Motor neuron (in vitro differentiated cells): Measurements from ENCODE around the gene TRIO. TPM values are rescaled to one million over a fixed set of nuclear protein-coding genes. Genes with fewer than 3 reads are reported as not detected.

Experiments used
- ATAC-seq, 8 experiments: fragments of 200-7000 bp; cut with Tn5 transposase; replicated peaks in 6 of 8; 2 replicates each; pipeline ENCODE4 v1.8.0; 2021; ENCODE audit warnings: mild to moderate bottlenecking in 8 of 8, moderate library complexity in 8 of 8
- H3K27ac ChIP-seq, 2 donors: fragments of 250-450 bp; sonication (Bioruptor Pico); 2 replicates each; pipeline ENCODE4 v1.9.0; 2021; ENCODE audit warnings: antibody characterized with exemption in 2 of 2, mild to moderate bottlenecking in 2 of 2, moderate library complexity in 1 of 2
- H3K4me1 ChIP-seq, 2 donors: fragments of 250-450 bp; sonication (Bioruptor Pico); replicated peaks in 1 of 2; 2 replicates each; pipeline ENCODE4 v1.6.1; 2021; ENCODE audit warnings: antibody characterized with exemption in 2 of 2, mild to moderate bottlenecking in 2 of 2, moderate library complexity in 1 of 2
- H3K4me3 ChIP-seq, 5 donors: fragments of 250-450 bp; sonication (Bioruptor Pico); 2 replicates each; pipeline ENCODE4 v1.9.0; 2021; ENCODE audit warnings: antibody characterized with exemption in 5 of 5, mild to moderate bottlenecking in 5 of 5, moderate library complexity in 4 of 5
- WGBS, 10 experiments: fragments of 450-650 bp; shearing (Covaris generic); methylation state at CpG; one replicate each; pipeline ENCODE4 v1.0.0; 2022; 5-methylcytosine and 5-hydroxymethylcytosine counted together
- in situ Hi-C, 9 experiments: fragments of 400-800 bp; cut with MboI; loops; one replicate each; pipeline ENCODE4 v1.15.0; 2021; ENCODE audit warnings: low sequenced_read_pairs in 9 of 9, low pct_unique_long_range_greater_than_20kb in 2 of 9; ENCODE audit not compliant: unreplicated experiment in 9 of 9
- total RNA-seq, 8 experiments: library from RNA; unstranded; fragments of 300-600 nt; gene quantifications; 2 replicates each; pipeline versions ENCODE4 v1.2.3 to v1.2.4, GENCODE V29; 2022

The TRIO gene
- total RNA-seq, 8 experiments from 2014 or later, result 39.7 to 162 (median 92.9) TPM

DNA sequence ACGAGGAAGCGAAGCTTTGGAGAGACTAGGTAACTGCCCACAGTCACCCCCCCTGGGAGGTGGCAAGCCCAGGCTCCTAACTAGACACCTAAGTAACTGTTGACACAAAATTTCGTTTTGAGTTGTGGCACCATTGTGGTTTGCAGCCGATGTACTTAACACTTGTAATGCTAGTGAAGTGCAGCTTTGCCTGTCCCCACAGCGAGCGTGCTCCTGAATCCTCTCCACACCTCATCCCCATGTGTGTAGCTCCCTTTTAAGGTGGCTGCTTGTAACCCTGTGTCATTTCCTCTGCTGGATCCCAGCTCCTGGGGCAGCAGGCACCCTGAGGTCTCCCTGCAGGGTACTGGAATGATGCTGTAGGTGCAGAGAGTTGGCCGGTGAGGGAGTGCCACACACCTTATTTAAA, 114.9 kb downstream of the TRIO start:
- ATAC-seq, result no peak
- Histone ChIP-seq H3K27ac (no peak overlapping the region), H3K4me1 (peaks cover 26 to 37% of the 10 kb centered on the region in 2 donors), H3K4me3 (no peak overlapping the region)
- 68 to 100% (median 92%) methylated on average over 1 to 6 of the region's 7 CpGs; no CpG with 5 or more reads in 2 of the 10 experiments for WGBS, 10 experiments
- in situ Hi-C loops, result loop anchor here in 5 of 9 experiments (25.0 kb wide), 5 partner anchors 96 to 271 kb away; partner anchors contain the start of gene TRIO (in 1 of the 5)

DNA sequence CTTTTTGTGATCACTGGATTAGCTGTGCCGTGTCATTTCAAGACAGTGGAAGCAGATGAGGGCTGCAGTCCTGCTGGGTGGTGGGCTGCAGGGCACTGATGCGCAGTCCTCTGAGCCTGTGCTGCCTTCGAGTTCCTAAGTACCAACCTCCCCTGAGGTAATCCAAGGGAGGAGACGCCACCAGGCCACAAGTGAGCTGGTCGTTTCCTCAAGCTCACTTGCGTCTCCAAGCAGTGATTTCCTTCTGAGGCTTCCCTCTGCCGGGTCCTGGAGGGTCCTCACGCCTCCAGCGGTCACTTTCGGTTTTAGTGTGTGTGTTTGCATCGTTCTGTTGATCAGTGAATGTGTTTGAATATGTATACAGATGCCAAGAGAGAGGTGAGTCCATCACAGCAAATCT, 115.7 kb downstream of the TRIO start:
- in situ Hi-C loops, result loop anchor here in 5 of 9 experiments (25.0 kb wide), 5 partner anchors 97 to 272 kb away; partner anchors contain the start of gene TRIO (in 1 of the 5)
- peaks cover 29 to 44% of the 10 kb centered on the region in 2 donors for H3K4me1 ChIP-seq
- no peak overlapping the region for H3K27ac ChIP-seq
- 9 to 93% (median 22%) methylated on average over 3 to 8 of the region's 11 CpGs; no CpG with 5 or more reads in 2 of the 10 experiments for WGBS, 10 experiments
- no peak overlapping the region for H3K4me3 ChIP-seq
- ATAC-seq, result peak in 5 of 8 experiments; percentile 76 to 83 (median 81)

DNA sequence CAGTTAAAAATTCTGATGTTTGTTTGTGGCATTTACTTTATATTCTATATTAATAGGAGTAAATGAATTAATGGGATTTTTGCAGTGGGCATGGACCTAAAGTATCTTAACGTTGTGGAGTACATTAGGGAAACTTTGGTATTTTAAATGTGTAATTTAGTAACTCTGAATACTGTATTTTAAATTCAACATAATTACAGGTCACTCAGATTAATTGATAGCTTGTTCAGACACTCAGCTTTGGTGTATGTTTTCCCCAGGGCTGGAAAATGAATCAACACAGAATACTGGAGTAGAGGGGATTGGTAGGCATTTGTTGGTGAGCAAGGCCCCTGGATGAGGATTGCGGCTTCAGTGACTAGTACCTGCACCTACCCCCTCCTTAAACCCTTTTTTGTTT, 117.5 kb downstream of the TRIO start:
- WGBS, 10 experiments, result 0 to 86% (median 54%) methylated on average over 1 to 2 of the region's 2 CpGs; no CpG with 5 or more reads in 2 of the 10 experiments
- in situ Hi-C loops, result loop anchor here in 5 of 9 experiments (25.0 kb wide), 5 partner anchors 98 to 273 kb away; partner anchors contain the start of gene TRIO (in 1 of the 5)
- Histone ChIP-seq H3K27ac (no peak overlapping the region), H3K4me3 (no peak overlapping the region), H3K4me1 (peaks cover 32 to 56% of the 10 kb centered on the region in 2 donors)
- ATAC-seq, result no peak

DNA sequence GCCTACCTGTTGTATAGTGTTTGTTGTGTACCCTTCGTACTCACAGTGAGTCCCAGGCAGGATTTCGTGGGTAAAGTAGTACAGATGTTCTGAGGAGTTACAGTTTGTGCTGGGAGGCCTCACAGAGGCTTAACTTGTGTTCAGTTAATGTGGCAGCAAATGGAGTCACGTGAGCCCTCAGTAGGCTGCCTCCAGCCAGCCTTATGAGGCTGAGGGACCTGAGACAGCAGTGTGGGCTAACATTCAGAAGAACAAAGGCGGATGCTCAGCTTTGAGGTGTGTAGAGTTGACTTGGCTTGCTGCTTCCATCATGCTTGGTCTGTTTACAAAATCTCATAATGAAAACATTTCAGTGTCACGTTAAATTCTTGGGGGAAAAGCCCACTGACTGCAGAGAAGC, 118.1 kb downstream of the TRIO start:
- Histone ChIP-seq H3K4me1 (peaks cover 38 to 62% of the 10 kb centered on the region in 2 donors), H3K4me3 (no peak overlapping the region), H3K27ac (no peak overlapping the region)
- no peak for ATAC-seq
- WGBS, 10 experiments, result 50 to 100% (median 91%) methylated on average over 1 to 5 of the region's 5 CpGs; no CpG with 5 or more reads in 4 of the 10 experiments
- in situ Hi-C loops, result loop anchor here in 5 of 9 experiments (25.0 kb wide), 5 partner anchors 99 to 274 kb away; partner anchors contain the start of gene TRIO (in 1 of the 5)

DNA sequence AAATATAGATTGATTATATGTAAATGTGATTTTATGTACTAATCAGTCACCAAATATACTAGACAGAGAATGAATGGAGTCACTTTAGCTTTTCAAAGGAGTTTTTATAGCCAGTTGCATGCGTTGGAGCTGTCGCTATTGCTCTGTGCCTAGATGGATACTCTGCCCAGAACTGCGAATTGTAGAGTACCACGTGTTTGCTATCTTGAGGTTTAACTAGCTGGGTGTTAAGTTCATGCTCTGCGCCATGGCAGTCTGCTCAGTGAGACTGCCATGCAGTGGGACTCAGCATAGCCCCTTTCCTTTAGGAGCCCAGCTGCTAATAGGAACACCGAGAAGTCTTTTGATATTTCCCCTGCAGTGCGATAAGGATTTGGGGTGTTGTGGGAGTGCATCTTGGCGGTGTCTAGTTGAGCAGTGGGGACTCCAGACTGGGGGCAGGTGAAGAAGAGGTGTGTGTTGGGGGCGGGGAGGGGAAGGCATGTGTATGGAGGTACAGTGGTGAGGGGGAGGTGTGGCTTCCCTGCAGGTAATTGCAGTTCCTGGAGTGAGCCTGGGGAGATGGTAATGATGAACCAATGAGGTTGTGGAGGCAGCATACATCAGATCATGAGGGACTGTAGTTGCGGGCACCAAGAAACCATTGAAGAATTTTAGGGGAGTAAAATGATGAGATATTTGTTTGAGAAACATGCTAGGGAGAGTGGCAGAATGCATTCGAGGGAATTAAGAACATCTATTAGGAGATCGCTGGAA, 118.9 kb downstream of the TRIO start:
- WGBS, 10 experiments, result 60 to 92% (median 77%) methylated on average over 2 to 8 of the region's 12 CpGs
- in situ Hi-C loops, result loop anchor here in 5 of 9 experiments (25.0 kb wide), 5 partner anchors 100 to 275 kb away; partner anchors contain the start of gene TRIO (in 1 of the 5)
- no peak overlapping the region for H3K27ac ChIP-seq
- no peak overlapping the region for H3K4me3 ChIP-seq
- ATAC-seq, result no peak
- peaks cover 44 to 70% of the 10 kb centered on the region in 2 donors for H3K4me1 ChIP-seq

DNA sequence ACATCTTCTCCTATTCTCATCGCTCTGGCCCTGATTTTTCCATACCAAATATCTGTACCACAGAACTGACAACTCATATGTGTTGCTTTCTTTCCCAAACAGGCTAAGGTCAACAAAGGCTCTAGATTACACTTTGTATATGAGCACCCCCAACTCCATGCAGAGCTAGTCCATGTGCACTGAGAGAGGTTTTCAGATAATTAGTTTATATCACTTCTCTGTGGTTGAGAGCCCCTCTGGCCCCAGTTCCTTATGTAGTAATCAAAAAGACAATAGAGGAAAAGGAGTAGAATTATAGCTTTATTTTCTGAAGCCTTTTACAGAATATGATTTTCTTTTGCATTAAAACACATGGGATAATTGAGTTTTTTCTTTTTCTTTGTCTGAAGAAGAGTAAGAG, 120.0 kb downstream of the TRIO start:
- in situ Hi-C loops, result loop anchor here in 5 of 9 experiments (25.0 kb wide), 5 partner anchors 101 to 276 kb away; partner anchors contain the start of gene TRIO (in 1 of the 5)
- Histone ChIP-seq H3K27ac (no peak overlapping the region), H3K4me3 (no peak overlapping the region), H3K4me1 (peaks cover 48 to 69% of the 10 kb centered on the region in 2 donors)
- 71 to 100% (median 100%) methylated on average over 1 of the region's 1 CpG; no CpG with 5 or more reads in 1 of the 10 experiments for WGBS, 10 experiments
- no peak for ATAC-seq

DNA sequence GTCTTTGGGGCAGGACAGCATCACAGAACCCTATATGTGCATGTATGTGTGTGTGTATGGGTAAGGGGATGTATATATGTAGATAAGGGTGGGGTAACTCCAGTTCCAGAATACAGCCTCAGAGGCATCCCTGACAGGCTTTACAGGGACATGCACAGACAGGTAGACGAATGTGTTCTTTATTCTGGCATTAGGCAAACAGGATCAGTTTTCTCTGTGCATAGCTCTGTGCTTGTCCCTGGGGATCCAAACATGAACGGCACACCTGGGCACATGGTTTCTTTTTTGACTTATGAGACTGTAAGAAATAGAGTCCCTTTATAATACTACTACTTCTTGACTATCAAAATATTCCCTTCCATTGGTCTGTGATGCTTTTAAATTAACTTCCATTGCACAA, 120.6 kb downstream of the TRIO start:
- H3K4me1 ChIP-seq, result peaks cover 50 to 67% of the 10 kb centered on the region in 2 donors
- H3K4me3 ChIP-seq, result no peak overlapping the region
- ATAC-seq, result peak in 1 of 8 experiments; percentile 19
- no peak overlapping the region for H3K27ac ChIP-seq
- in situ Hi-C loops, result loop anchor here in 5 of 9 experiments (25.0 kb wide), 5 partner anchors 101 to 276 kb away; partner anchors contain the start of gene TRIO (in 1 of the 5)
- WGBS, 10 experiments, result 8 to 80% (median 51%) methylated on average over 1 to 2 of the region's 2 CpGs; no CpG with 5 or more reads in 2 of the 10 experiments

DNA sequence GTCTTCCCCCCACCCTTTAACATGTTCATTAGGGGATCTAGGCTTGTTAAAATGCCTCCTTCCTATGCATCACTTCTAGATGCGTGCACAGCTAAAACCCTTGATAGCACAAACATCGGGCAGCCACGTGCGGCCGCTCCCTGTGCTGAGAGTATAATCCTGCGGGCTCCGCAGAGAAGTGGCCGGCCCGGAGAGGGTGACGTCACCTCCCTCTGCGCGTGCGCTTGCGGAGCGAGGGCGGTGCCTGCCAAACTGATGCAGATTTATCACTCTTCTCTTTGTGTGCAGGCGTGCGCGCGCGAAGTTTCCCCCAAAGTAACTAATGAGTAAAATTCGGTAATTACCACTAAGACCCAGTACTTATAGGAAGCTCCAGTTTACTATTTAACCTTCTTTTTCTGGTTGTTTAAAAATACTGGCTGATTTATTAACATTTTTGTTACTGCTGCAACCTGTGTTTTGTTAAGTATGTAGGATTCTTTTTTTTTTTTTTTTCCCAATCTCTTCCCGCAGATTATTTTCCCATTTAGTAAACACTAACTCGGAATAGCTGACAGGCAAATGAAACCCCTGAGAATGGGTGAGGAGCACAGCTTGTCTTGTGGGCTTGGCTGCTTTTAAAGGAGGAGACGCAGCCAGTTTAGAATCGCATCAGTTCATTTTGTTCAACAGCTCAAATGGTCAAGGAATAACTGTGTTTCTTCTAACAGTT, 121.6 kb downstream of the TRIO start:
- 0 to 8% (median 1%) methylated on average over 1 to 24 of the region's 26 CpGs for WGBS, 10 experiments
- Histone ChIP-seq H3K4me1 (peaks cover 50 to 56% of the 10 kb centered on the region in 2 donors), H3K4me3 (peak overlapping the region; percentile 23 to 34 (median 28)), H3K27ac (peak overlapping the region in 1 of 2 donors; percentile 11)
- ATAC-seq, result peak; percentile 86 to 98 (median 94)
- in situ Hi-C loops, result loop anchor here in 5 of 9 experiments (25.0 kb wide), 5 partner anchors 102 to 277 kb away; partner anchors contain the start of gene TRIO (in 1 of the 5)

DNA sequence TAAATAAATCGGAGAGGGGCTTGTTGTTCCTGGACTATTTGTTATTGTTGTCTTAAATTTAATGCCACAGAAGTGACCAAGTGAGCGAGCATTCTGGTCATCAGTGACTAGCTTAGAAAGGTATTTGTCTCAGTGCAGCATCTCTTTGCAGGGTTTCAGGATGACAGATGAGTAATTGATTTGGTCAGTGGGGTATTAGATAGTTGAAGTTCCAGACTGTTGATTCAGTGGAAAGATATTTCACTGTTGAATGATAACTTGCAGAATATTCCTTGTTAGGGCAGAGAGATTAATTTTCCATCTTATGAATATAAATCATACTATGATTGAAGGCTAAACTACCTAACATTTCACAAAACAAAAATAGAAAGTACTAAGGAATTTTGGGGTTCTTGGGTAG, 122.4 kb downstream of the TRIO start:
- WGBS, 10 experiments, result 0 to 83% (median 40%) methylated on average over 1 to 2 of the region's 2 CpGs
- H3K4me1 ChIP-seq, result peaks cover 53 to 56% of the 10 kb centered on the region in 2 donors
- no peak overlapping the region for H3K4me3 ChIP-seq
- ATAC-seq, result no peak
- no peak overlapping the region for H3K27ac ChIP-seq
- in situ Hi-C loops, result loop anchor here in 5 of 9 experiments (25.0 kb wide), 5 partner anchors 103 to 278 kb away; partner anchors contain the start of gene TRIO (in 1 of the 5)

DNA sequence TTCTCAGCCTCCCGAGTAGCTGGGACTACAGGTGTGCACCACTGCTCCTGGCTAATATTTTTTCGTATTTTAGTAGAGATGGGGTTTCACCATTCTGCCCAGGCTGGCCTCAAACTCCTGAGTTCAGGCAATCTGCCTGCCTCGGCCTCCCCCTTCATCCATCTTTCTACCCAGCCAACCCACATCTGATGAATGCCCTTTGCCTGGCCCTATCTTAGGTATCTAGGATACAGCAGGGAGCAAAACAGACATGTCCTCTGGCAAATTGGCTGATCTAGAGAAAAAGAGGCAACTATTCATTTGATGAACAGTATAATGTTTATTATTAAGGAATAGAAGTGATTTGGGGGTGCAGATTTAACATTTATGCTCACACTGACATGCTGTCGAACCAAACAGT, 123.0 kb downstream of the TRIO start:
- H3K4me1 ChIP-seq, result peaks cover 51 to 52% of the 10 kb centered on the region in 2 donors
- H3K27ac ChIP-seq, result no peak overlapping the region
- peak in 1 of 8 experiments; percentile 7 for ATAC-seq
- no peak overlapping the region for H3K4me3 ChIP-seq
- WGBS, 10 experiments, result 50 to 100% (median 84%) methylated on average over 1 to 4 of the region's 4 CpGs; no CpG with 5 or more reads in 2 of the 10 experiments
- in situ Hi-C loops, result loop anchor here in 5 of 9 experiments (25.0 kb wide), 5 partner anchors 104 to 279 kb away; partner anchors contain the start of gene TRIO (in 1 of the 5)

DNA sequence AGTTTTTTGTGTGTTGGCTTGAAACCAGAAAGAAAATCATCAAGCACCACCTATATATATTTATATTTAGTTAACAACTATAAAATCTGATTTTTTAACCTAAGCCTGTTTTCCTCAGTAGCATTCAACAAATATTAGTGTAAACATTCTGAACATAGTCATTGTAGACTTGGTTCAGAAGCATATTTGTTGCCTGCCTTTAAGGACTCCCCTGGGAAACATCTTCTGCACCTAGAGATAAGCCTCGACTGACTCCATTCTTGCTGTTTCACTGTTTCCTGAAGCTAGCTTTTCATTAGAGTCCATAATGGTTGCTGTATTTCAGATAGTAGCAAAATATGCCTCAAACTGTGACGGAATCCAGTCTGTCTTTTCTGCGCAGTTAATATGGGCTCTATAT, 123.5 kb downstream of the TRIO start:
- Histone ChIP-seq H3K4me3 (no peak overlapping the region), H3K4me1 (peaks cover 48 to 51% of the 10 kb centered on the region in 2 donors), H3K27ac (no peak overlapping the region)
- no peak for ATAC-seq
- WGBS, 10 experiments, result 0 to 100% (median 56%) methylated on average over 1 to 3 of the region's 3 CpGs; no CpG with 5 or more reads in 1 of the 10 experiments
- in situ Hi-C loops, result loop anchor here in 5 of 9 experiments (25.0 kb wide), 5 partner anchors 104 to 279 kb away; partner anchors contain the start of gene TRIO (in 1 of the 5)

DNA sequence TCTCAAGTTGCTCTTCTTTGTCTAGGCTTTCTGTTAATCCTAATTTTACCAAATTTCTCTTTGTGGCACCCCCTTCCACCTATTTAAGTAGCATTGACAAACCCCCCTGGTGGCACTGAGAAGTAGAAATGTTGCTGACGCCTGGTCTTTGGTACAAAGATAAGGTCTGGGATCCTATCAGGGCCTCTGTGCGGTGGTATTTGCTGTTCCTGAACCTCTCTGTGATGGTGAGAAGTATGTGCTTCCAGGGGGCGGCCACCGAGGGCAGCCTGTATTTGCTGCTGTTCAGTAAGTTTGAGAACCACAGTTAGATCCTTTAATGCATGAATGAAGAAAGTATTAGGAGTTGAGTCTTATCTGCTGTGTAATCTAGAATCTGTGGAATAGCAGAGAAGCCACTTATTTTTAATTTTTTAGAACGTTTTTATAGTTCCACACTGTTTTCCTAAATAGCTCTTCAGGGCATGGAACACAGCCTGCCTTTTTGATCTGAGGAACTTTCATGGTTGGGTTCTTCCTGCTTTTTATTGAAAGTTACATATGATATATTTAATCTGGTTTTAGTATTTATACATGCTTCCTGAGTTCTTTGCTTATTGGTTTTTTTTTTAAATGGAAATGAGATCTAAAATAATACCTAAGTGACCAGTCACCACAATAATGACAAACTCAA, 124.2 kb downstream of the TRIO start:
- H3K27ac ChIP-seq, result no peak overlapping the region
- in situ Hi-C loops, result loop anchor here in 5 of 9 experiments (25.0 kb wide), 5 partner anchors 105 to 280 kb away; partner anchors contain the start of gene TRIO (in 1 of the 5)
- ATAC-seq, result no peak
- peaks cover 47 to 48% of the 10 kb centered on the region in 2 donors for H3K4me1 ChIP-seq
- H3K4me3 ChIP-seq, result no peak overlapping the region
- 13 to 83% (median 63%) methylated on average over 1 to 4 of the region's 5 CpGs; no CpG with 5 or more reads in 1 of the 10 experiments for WGBS, 10 experiments
